Suprapubic skin (tissue), 4 donors: ENCODE measurements around the gene AHI1. TPM values are rescaled to one million over a fixed set of nuclear protein-coding genes. Genes with fewer than 3 reads are reported as not detected.
A peak's percentile ranks its signal among the peaks of the same experiment; 100 is the strongest.

Experiments used
- DNase-seq, 2 donors: peaks; one replicate each; pipeline ENCODE4 v3.0.0-alpha.2; 2019; ENCODE audit warnings: low spot score in 2 of 2
- H3K27ac ChIP-seq: fragments of 200-600 bp; sonication (generic); one replicate; pipeline ENCODE4 v1.5.1; 2019
- H3K27me3 ChIP-seq: fragments of 200-600 bp; sonication (generic); one replicate; pipeline ENCODE4 v1.5.1; 2019
- H3K36me3 ChIP-seq: fragments of 200-600 bp; sonication (generic); one replicate; pipeline ENCODE4 v1.5.1; 2019
- H3K4me1 ChIP-seq: fragments of 200-600 bp; sonication (generic); one replicate; pipeline ENCODE4 v1.5.1; 2019
- H3K4me3 ChIP-seq: fragments of 200-600 bp; sonication (generic); one replicate; pipeline ENCODE4 v1.5.1; 2019; ENCODE audit warnings: mild to moderate bottlenecking
- H3K9me3 ChIP-seq: fragments of 200-600 bp; sonication (generic); one replicate; pipeline ENCODE4 v1.5.1; 2019
- EP300 ChIP-seq: sonication (generic); formaldehyde crosslinking; IDR thresholded peaks from one replicate; pipeline ENCODE4 v1.6.1; 2017; ENCODE audit warnings: antibody characterized with exemption
- POLR2A ChIP-seq, 2 donors: fragments of 450-650 bp; IDR thresholded peaks; one replicate each; pipeline ENCODE4 v1.6.1; 2017; ENCODE audit warnings: antibody characterized with exemption in 2 of 2, mild to moderate bottlenecking in 2 of 2, moderate library complexity in 2 of 2
- POLR2AphosphoS5 ChIP-seq, 3 donors: sonication (generic); formaldehyde crosslinking; IDR thresholded peaks; one replicate each; pipeline ENCODE4 v1.6.1; 2017; ENCODE audit warnings: antibody characterized with exemption in 3 of 3
- WGBS: methylation state at CpG from one replicate; pipeline ENCODE4 v1.1.5; 2018; 5-methylcytosine and 5-hydroxymethylcytosine counted together
- total RNA-seq, 4 donors: library from RNA; depleted of rRNA; stranded (reverse); fragments of >200 nt; gene quantifications; one replicate each; pipeline ENCODE4 v1.1.0, GENCODE V29; 2016
- TF ChIP-seq, protein P1 (sequence below), 2 donors: fragments of 200-600 bp in 1 of 2; fragments of 450-650 bp in 1 of 2; sonication (generic) in 1 of 2; IDR thresholded peaks; one replicate each; pipeline ENCODE4 v1.5.1; 2016 to 2019; ENCODE audit warnings: antibody characterized with exemption in 2 of 2, mild to moderate bottlenecking in 1 of 2, moderate library complexity in 1 of 2

Gene AHI1
- total RNA-seq, 4 donors from 2014 or later, result 12.1 to 53.6 (median 19.2) TPM

DNA sequence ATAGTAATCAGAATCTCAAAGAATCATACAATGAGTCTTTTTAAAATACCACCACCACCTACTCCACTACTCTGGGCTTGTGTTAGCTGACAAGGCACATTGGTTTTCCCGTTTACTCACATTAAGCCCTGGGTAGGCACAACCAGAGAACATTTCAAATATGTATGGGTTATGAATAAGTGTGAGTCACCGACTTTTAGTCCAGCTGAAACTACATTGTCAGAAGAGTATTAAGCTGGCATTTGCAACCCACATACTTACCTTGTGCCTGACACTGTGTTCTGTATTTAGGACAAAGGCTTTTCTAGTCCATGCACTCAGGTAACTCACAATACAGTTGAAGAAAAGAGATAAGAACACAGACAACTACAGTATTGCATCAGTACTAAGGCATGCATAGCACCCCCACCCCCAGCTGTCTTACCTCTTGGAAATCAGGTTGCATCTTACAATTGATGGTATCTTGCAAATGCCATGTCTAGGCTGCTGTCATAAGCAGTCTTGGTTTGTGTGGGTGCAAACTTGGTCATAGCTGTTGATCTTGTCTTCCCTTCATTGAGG, 40.3 kb upstream of the AHI1 start:
- H3K27ac ChIP-seq, result no peak overlapping the region
- H3K9me3 ChIP-seq, result no peaks in the 10 kb centered on the region
- no peaks in the 10 kb centered on the region for H3K27me3 ChIP-seq
- TF ChIP-seq EP300 (no peak), POLR2A (IDR thresholded peaks at IDR 0.05) (no peak), POLR2AphosphoS5 (IDR thresholded peaks at IDR 0.05) (no peak)
- TF ChIP-seq, protein P1, sequence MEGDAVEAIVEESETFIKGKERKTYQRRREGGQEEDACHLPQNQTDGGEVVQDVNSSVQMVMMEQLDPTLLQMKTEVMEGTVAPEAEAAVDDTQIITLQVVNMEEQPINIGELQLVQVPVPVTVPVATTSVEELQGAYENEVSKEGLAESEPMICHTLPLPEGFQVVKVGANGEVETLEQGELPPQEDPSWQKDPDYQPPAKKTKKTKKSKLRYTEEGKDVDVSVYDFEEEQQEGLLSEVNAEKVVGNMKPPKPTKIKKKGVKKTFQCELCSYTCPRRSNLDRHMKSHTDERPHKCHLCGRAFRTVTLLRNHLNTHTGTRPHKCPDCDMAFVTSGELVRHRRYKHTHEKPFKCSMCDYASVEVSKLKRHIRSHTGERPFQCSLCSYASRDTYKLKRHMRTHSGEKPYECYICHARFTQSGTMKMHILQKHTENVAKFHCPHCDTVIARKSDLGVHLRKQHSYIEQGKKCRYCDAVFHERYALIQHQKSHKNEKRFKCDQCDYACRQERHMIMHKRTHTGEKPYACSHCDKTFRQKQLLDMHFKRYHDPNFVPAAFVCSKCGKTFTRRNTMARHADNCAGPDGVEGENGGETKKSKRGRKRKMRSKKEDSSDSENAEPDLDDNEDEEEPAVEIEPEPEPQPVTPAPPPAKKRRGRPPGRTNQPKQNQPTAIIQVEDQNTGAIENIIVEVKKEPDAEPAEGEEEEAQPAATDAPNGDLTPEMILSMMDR (IDR thresholded peaks at IDR 0.05), result no peak
- WGBS, result 59% methylated on average over 2 of the region's 2 CpGs
- no peak overlapping the region for H3K4me3 ChIP-seq
- H3K4me1 ChIP-seq, result no peaks in the 10 kb centered on the region
- H3K36me3 ChIP-seq, result no peaks in the 10 kb centered on the region
- no peak for DNase-seq

DNA sequence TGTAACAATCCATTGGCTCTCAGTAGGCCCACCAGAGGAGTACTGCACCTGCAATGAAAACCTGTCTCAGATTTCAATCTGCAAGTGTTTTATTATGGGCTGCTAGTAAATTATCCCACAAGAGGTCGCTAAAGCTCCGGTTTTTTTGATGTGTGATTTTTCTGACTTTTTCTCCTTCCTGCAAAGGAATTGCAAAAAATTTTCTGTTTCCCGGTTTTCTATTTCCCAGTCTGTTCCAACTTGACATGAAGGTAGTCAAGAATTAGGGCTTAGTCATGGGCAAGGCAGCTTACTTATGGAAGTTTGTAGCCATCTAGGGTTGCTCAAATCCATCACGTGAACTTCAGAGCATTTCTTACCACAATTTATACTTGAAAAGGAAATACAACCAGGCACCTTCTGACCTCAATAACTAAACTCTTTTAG, 38.5 kb upstream of the AHI1 start:
- H3K27me3 ChIP-seq, result no peaks in the 10 kb centered on the region
- no peak overlapping the region for H3K27ac ChIP-seq
- DNase-seq, result no peak
- H3K9me3 ChIP-seq, result no peaks in the 10 kb centered on the region
- WGBS, result 11% methylated on average over 4 of the region's 4 CpGs
- no peak for TF ChIP-seq POLR2AphosphoS5 (IDR thresholded peaks at IDR 0.05)
- TF ChIP-seq, protein P1 (IDR thresholded peaks at IDR 0.05), result peak; percentile 20 to 52
- TF ChIP-seq POLR2A (IDR thresholded peaks at IDR 0.05), result no peak
- no peaks in the 10 kb centered on the region for H3K36me3 ChIP-seq
- H3K4me1 ChIP-seq, result no peaks in the 10 kb centered on the region
- no peak overlapping the region for H3K4me3 ChIP-seq

DNA sequence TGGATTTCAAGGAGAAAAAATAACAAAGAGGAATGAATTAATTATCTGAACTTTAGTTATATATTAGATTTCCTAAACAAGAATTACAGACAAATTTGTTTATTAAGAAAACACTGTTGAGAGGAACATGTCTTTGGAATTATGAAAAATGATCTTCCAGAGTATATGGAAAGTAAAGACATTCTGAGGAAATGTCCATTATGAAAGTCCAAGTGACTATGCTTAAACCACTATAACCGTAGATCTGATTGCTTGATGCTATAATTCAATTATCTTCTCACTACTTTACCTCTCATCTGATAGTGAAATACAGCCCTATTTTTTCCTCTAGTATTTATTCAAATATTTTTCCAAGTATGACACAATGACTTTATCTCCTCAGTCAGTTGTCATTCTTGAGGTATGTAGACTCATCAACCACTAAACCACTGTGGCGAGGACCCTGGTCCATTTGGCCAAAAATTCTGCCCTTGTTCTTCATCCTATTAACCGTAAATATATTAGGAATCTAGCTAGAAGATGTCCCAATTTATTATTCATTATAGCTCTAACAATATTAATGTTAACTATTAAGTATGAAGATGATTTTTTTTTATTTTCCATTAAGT, 37.3 kb upstream of the AHI1 start:
- Histone ChIP-seq H3K27me3 (no peaks in the 10 kb centered on the region), H3K9me3 (no peaks in the 10 kb centered on the region), H3K4me3 (no peak overlapping the region), H3K36me3 (no peaks in the 10 kb centered on the region), H3K27ac (no peak overlapping the region), H3K4me1 (no peaks in the 10 kb centered on the region)
- TF ChIP-seq POLR2A (IDR thresholded peaks at IDR 0.05), result no peak
- no peak for TF ChIP-seq EP300
- TF ChIP-seq POLR2AphosphoS5 (IDR thresholded peaks at IDR 0.05), result no peak
- TF ChIP-seq, protein P1 (IDR thresholded peaks at IDR 0.05), result no peak
- DNase-seq, result no peak
- 85% methylated on average over 3 of the region's 3 CpGs for WGBS

DNA sequence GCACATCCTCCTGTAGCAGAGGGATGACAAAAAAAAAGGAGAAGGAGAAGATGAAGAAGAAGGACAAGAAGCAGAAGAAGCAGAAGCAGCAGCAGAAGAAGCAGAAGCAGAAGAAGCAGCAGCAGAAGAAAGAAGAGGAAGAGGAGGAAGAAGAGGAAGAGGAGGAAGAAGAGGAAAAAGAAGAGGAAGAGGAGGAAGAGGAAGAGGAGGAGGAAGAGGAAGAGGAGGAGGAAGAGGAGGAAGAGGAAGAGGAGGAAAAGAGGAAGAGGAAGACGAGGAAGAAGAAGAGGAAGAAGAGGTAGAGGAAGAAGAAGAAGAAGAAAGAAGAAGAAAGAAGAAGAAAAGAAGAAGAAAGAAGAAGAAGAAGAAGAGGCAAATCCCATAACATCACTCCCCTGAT, 35.0 kb upstream of the AHI1 start:
- TF ChIP-seq POLR2AphosphoS5 (IDR thresholded peaks at IDR 0.05) (no peak), POLR2A (IDR thresholded peaks at IDR 0.05) (no peak), EP300 (no peak)
- TF ChIP-seq, protein P1 (IDR thresholded peaks at IDR 0.05), result no peak
- H3K27ac ChIP-seq, result no peak overlapping the region
- WGBS, result 69% methylated on average over 1 of the region's 1 CpG
- no peaks in the 10 kb centered on the region for H3K4me1 ChIP-seq
- DNase-seq, result no peak
- no peak overlapping the region for H3K4me3 ChIP-seq
- no peaks in the 10 kb centered on the region for H3K9me3 ChIP-seq
- no peaks in the 10 kb centered on the region for H3K36me3 ChIP-seq
- no peaks in the 10 kb centered on the region for H3K27me3 ChIP-seq

DNA sequence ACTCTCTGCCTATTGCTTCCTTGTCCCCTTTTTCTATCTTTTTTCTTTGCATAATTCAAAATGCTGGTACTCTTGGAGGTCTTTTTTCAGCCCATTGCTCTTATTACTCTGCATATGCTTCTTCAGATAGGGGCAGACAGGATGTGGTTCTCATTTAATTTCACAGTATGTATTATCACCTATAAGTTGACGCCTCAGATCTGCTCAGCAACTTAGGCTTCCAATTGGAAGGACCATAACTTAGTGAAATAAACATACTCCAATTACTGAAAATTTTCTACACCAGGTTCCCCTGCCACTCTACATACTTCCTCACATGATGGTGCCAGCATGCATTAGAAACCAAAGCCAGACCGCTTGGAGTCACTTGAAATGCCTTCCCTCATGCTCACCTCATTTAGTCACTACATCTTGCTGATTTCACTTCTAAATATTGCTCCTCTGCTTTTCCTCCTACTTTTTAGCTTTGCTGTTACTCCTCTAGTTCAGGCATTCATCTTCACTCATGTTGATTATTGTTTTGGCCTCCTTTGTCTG, 34.5 kb upstream of the AHI1 start:
- Histone ChIP-seq H3K27ac (no peak overlapping the region), H3K9me3 (no peaks in the 10 kb centered on the region), H3K36me3 (no peaks in the 10 kb centered on the region), H3K4me3 (no peak overlapping the region), H3K4me1 (no peaks in the 10 kb centered on the region), H3K27me3 (no peaks in the 10 kb centered on the region)
- TF ChIP-seq, protein P1 (IDR thresholded peaks at IDR 0.05), result no peak
- TF ChIP-seq POLR2A (IDR thresholded peaks at IDR 0.05) (no peak), POLR2AphosphoS5 (IDR thresholded peaks at IDR 0.05) (no peak), EP300 (no peak)
- WGBS, result 95% methylated on average over 2 of the region's 2 CpGs
- no peak for DNase-seq
